ENCODE measurements around the gene FIBP.
A peak's percentile ranks its signal among the peaks of the same experiment; 100 is the strongest.

Gene FIBP

GRCh38 chr11:65867284-65868071 lies 20.8 kb downstream of the FIBP start:
- Mint-ChIP-seq H3K9me3 (no peaks in the 10 kb centered on the region), H3K4me1 (peaks cover 43% of the 10 kb centered on the region), H3K4me3 (peak overlapping the region; percentile 72), H3K27ac (peak overlapping the region; percentile 54), H3K27me3 (ENCODE audit: low read depth, poor library complexity) (peaks cover 6% of the 10 kb centered on the region), H3K36me3 (ENCODE audit: low read depth) (peaks cover 12% of the 10 kb centered on the region)
- peak; percentile 61 for DNase-seq
- TF ChIP-seq, protein P1, sequence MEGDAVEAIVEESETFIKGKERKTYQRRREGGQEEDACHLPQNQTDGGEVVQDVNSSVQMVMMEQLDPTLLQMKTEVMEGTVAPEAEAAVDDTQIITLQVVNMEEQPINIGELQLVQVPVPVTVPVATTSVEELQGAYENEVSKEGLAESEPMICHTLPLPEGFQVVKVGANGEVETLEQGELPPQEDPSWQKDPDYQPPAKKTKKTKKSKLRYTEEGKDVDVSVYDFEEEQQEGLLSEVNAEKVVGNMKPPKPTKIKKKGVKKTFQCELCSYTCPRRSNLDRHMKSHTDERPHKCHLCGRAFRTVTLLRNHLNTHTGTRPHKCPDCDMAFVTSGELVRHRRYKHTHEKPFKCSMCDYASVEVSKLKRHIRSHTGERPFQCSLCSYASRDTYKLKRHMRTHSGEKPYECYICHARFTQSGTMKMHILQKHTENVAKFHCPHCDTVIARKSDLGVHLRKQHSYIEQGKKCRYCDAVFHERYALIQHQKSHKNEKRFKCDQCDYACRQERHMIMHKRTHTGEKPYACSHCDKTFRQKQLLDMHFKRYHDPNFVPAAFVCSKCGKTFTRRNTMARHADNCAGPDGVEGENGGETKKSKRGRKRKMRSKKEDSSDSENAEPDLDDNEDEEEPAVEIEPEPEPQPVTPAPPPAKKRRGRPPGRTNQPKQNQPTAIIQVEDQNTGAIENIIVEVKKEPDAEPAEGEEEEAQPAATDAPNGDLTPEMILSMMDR (IDR thresholded peaks at IDR 0.05): no peak

GRCh38 chr11:65866509-65867283 lies 21.6 kb downstream of the FIBP start:
- TF ChIP-seq, protein P1 (IDR thresholded peaks at IDR 0.05): no peak
- Mint-ChIP-seq H3K27ac (peak overlapping the region; percentile 83), H3K27me3 (ENCODE audit: low read depth, poor library complexity) (peaks cover 6% of the 10 kb centered on the region), H3K9me3 (no peaks in the 10 kb centered on the region), H3K36me3 (ENCODE audit: low read depth) (peaks cover 13% of the 10 kb centered on the region), H3K4me1 (peaks cover 43% of the 10 kb centered on the region), H3K4me3 (no peak overlapping the region)
- DNase-seq: no peak

GRCh38 chr11:65865550-65866172 lies 22.6 kb downstream of the FIBP start:
- Mint-ChIP-seq H3K4me1 (peaks cover 40% of the 10 kb centered on the region), H3K9me3 (no peaks in the 10 kb centered on the region), H3K4me3 (no peak overlapping the region), H3K27ac (peak overlapping the region; percentile 67), H3K27me3 (ENCODE audit: low read depth, poor library complexity) (peaks cover 6% of the 10 kb centered on the region), H3K36me3 (ENCODE audit: low read depth) (peaks cover 13% of the 10 kb centered on the region)
- DNase-seq: no peak
- TF ChIP-seq, protein P1 (IDR thresholded peaks at IDR 0.05): no peak

GRCh38 chr11:65864706-65865471 lies 23.4 kb downstream of the FIBP start:
- no peak for DNase-seq
- Mint-ChIP-seq H3K4me1 (peaks cover 36% of the 10 kb centered on the region), H3K27me3 (ENCODE audit: low read depth, poor library complexity) (peaks cover 6% of the 10 kb centered on the region), H3K9me3 (no peaks in the 10 kb centered on the region), H3K36me3 (ENCODE audit: low read depth) (peaks cover 13% of the 10 kb centered on the region), H3K27ac (peak overlapping the region; percentile 67), H3K4me3 (no peak overlapping the region)
- TF ChIP-seq, protein P1 (IDR thresholded peaks at IDR 0.05): no peak

DNA sequence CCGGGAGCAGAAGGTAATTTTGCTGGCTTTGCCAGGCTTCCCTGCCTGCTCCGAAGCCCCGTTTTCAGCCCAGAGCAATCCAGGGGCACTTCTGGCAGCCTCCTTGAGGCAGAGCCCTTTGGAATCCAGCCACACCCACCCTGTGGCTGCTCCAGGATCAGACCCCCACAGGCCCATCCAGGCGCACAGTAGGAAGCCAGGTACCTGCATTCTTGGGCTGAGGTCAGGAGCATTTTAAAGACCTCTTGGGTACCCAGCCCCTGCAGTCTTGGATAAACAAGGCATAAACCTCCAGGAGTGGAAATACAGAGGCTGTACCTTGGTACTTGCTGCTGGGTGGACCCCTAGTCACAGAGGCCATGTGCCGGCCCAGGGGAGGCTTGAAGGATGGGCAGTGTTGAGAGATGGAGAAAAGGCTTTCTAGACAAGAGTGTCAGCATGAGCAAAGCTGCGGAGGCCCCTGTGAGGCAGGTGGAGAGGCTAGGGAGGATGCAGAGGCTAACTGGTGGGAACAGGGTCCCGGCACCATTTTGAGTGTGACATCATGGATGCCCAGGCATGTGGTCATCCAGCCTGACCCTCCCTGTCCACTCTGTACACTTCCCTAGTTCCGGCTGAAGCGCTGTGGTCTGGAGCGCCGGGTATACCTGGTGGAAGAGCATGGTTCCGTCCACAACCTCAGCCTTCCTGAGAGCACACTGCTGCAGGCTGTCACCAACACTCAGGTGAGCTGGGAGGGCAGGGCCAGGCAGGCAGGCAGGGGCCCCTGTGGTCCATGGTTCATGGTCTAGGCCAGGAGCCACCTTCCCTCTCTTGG lies 24.2 kb downstream of the FIBP start:
- H3K4me3 Mint-ChIP-seq: no peak overlapping the region
- H3K4me1 Mint-ChIP-seq: peaks cover 36% of the 10 kb centered on the region
- no peak overlapping the region for H3K27ac Mint-ChIP-seq
- peaks cover 6% of the 10 kb centered on the region for H3K27me3 Mint-ChIP-seq (ENCODE audit: low read depth, poor library complexity)
- DNase-seq: no peak
- peaks cover 13% of the 10 kb centered on the region for H3K36me3 Mint-ChIP-seq (ENCODE audit: low read depth)
- TF ChIP-seq, protein P1 (IDR thresholded peaks at IDR 0.05): no peak
- no peaks in the 10 kb centered on the region for H3K9me3 Mint-ChIP-seq

Data from nephron progenitor cell (in vitro differentiated cells).